GM18508 (cell line): ENCODE measurements around the gene ADRA2C.

Experiments used
- ATAC-seq: cut with Tn5 transposase; IDR thresholded peaks from one replicate; pipeline ENCODE4 v1.9.1; 2021; ENCODE audit warnings: moderate number of reproducible peaks; ENCODE audit not compliant: insufficient read depth, unreplicated experiment

ADRA2C gene

DNA sequence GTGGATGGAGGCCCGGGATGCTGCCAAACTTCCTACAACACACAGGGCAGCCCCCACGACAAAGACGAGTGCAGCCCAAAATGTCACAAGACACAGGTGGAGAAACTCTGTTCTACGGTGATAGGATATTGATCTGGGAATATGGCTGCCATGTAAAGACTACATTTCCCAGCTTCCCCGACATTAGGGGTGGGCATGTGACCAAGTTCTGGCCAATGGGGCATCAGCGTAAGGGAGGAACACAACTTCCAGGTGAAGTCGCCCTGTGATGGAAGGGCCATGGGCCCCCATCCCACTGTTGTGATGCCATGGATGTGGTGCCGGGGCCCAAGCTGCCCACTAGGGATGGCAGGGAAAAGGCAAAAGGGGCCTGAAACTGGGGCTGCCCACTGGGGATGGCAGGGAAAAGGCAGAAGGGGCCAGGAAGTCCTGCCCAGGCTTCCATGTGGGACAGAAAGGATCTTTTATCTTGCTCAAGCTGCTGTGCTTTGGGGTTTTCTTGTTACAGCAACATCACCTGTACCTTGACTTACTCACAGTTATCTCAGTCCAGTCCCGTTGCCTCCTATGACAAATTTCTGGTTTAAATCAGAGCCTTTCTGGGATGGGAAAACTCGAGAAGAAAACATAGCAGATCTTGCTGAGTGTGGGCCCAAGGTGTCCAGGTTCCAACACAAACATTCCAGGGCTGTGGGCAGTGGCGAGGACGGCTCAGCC is 9.7 kb upstream of the ADRA2C start:
- no peak for ATAC-seq

- no peak for ATAC-seq
Observed at GRCh38 chr4:3759236-3759635, 6.9 kb upstream of the ADRA2C start.

DNA sequence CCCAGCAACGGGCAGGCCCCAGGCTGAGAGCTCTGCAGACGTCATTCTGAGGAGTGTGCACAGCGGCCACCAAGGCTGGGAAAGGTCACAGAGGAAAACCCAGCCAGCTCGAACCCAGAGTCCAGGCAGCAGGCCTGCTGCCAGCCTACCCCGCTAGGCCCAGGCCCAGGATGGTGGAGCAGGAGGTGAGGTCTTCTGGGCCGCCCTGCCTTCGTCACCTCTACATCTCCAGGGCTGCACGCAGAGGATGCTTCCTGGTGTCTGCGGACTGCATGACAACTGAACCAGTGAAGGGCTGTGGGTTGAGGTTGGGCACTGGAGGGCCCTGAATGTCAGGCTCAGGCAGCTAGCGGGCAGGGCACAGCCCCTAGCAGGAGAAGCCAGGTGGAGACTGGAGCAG is 5.8 kb upstream of the ADRA2C start:
- ATAC-seq, result no peak

- ATAC-seq, result no peak
Observed at GRCh38 chr4:3760841-3761240, 5.3 kb upstream of the ADRA2C start.

GRCh38 chr4:3762264-3762663 is 3.9 kb upstream of the ADRA2C start:
- ATAC-seq, result no peak

DNA sequence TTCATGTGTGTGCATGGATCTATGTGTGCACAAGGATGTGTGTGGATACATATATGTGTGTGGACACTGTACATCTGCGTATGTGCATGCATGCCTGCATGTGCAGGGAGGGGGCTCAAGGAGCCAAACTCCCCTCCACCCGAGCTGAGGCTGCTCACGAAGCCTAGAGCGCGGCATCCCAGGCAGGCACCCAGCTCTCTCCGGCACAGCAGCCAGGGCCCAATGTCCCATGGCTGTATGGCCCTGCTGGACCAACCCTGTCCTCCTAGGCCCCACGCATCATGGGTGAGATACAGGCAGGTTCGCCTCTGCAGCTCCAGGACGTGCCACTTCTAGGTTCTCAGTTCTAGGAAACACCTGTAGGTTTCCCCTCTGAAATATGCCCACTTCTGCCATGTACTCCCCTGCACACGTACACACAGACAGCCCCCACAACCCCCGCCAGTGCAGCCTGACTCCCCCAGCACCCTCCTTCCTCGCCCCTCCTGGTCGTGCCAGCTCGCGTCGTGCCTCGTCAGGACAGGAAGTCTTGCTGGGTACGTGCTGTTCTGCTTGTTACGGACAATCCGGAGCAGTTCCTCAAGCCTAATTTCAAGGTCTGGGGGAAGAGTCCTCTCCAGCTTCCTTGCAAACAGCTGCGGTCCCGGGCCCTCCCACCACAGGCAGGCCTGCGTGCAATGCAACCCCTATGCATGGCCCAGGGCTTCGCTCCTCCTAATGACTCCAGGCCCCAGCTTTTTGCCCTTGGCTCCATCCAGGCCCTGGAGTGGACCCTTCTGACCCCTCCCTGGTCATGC is 3.2 kb upstream of the ADRA2C start:
- no peak for ATAC-seq

DNA sequence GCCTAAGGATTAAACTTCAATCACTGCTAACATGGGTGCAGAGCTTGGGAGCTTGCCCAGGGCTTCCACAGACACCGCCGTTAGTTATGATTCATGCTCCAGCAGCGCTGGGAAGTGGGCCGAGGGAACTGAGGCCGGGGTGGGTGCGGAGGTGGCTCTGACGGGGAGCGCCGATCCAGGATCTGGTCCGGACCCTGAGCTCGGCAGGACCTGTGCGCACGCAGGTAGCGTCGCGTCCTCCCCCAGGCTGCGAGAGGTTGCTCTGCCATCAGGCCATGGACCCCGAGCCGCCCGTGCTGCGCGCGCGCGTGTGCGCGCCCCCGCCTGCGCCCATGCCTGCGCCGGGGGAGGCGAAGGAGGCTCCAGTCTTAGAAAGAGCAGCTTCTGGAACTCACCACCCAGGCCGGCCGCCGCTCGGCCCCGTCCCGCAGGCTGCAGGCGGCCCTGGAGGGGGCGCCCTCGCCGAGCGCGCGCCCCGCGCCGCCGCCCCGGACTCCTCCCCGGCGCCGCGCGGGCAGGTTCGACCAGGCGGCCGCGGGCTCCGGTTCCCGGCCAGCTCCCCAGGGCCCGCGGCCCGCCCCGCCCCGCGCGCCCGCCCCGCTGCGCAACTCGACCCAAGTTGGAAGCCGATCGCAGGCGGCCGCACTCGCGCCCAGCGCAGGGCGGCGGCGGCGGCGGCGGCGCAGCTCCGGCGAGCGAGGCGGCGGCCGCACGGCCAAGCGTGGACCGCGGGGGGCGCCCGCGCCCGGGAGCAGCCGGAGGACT is 732 bp upstream of the ADRA2C start:
- no peak for ATAC-seq

DNA sequence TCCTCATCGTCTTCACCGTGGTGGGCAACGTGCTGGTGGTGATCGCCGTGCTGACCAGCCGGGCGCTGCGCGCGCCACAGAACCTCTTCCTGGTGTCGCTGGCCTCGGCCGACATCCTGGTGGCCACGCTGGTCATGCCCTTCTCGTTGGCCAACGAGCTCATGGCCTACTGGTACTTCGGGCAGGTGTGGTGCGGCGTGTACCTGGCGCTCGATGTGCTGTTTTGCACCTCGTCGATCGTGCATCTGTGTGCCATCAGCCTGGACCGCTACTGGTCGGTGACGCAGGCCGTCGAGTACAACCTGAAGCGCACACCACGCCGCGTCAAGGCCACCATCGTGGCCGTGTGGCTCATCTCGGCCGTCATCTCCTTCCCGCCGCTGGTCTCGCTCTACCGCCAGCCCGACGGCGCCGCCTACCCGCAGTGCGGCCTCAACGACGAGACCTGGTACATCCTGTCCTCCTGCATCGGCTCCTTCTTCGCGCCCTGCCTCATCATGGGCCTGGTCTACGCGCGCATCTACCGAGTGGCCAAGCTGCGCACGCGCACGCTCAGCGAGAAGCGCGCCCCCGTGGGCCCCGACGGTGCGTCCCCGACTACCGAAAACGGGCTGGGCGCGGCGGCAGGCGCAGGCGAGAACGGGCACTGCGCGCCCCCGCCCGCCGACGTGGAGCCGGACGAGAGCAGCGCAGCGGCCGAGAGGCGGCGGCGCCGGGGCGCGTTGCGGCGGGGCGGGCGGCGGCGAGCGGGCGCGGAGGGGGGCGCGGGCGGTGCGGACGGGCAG is 792 bp downstream of the ADRA2C start:
- no peak for ATAC-seq

GRCh38 chr4:3767570-3768288 is 1.5 kb downstream of the ADRA2C start:
- no peak for ATAC-seq

- ATAC-seq, result no peak
Observed at GRCh38 chr4:3768842-3769641, 2.9 kb downstream of the ADRA2C start.

GRCh38 chr4:3769642-3770184 is 3.5 kb downstream of the ADRA2C start:
- ATAC-seq, result no peak

DNA sequence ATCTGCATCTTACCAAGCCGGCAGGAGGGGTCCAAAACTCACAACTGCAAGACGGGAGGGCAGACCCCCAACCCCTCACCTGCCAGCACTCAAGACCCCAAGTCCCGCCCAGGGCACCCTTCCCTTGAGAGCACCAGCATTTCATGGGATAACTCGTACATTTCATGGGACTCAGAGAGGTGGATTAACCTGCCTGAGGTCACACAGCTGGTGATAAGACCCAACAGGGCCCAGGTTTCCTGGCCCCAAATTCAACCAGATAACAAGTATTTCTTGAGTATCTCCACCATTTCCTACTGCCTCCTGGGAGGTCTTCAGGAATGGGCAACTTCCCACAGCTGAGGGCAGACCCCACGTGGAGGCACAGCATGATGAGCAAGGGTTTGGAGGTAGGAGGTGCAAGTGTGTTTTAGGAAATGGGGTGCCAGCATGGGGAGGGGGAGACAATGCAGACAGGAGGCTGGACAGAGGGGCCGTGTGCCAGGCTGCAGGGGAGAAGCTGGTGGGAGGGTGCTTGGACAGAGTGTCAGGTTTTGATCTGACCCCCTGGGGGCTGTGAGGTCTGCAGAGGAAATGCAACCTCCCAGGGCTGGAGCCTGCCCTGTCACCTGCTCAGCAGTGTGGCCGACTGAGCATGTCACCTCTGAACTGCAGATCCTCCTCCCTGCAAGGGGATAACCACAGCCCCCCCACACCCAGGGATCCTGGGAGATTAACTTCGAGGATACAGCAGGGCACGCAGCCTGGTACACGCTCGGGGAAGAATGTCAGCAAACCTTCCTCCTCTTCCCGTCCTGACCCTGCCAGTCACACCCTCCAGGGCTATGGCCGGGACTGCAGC is 4.4 kb downstream of the ADRA2C start:
- ATAC-seq, result no peak

DNA sequence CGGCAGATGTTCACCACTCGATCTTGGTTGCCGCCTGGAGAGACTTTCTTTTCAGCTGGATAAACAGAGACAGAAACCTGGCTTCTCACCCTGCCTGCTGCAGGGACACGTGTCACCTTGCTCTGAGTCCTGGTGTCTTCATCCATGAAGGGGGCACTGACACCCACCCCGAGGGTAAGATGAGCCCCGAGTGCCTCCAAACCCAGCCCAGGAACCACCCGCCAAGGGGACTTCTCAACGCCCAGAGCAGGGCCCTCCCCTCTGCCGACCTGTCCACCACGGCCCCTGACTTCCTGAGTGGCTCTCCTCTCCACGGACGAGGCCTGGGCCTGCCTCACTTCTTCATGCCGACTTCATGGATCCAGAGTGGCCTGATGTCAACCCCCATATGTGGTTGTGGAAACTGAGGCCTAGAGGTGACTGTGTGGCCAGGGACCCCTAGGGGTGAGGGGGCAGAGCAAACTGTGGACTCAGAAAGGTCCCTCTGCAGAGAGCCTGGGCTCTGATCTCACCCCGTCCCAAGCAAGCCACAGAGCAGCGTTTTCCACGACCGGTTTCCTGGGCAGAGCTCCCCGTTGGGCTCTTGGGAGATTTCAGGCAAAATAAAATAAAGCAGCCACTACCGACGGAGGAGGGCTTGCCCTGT is 5.1 kb downstream of the ADRA2C start:
- no peak for ATAC-seq

DNA sequence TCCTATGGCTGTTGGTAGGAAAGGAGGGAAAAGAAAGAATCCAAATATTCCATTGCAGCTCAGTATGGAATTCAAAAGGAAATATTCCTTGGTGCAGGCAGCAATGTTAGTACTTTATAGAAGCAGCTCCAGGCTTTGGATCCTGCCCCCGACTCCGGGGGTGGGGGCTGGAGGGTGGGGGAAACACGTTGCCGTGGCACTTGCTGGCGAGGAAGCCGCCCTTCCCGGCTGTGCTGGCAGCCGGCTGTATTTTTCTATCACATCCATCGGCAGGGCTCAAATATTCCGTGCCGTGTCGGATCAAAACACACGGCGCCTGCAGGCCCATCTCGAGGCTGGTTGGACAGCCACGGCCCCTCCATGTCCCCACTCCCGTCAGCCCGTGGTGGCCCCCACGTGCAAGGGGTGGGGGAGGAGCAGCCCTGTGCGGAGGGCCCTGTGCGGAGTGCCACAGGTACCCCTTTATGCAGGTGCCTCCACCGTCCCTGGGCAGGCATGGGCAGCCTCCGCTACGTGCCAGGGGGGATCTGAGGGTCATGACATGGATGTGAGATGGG is 5.8 kb downstream of the ADRA2C start:
- no peak for ATAC-seq

DNA sequence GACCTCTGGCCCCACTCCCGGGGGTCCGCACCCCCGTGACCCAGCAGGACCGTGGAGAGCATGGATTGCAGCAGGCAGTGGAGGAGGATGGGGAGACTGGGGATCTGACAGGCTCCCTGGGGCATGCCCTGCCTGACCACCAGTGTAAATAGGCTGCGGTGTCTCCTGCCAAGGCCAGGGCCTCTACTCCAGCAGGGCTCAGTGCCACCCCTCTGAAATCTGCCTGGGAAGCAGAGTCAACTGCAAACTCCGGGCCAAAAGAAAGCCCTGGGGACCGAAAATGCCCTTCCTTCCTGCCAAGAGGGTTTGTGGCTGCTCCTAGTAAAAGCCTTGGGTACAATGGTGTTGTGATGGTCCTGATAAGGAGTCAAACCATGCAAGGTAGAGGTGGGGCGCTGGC is 6.4 kb downstream of the ADRA2C start:
- ATAC-seq, result no peak

DNA sequence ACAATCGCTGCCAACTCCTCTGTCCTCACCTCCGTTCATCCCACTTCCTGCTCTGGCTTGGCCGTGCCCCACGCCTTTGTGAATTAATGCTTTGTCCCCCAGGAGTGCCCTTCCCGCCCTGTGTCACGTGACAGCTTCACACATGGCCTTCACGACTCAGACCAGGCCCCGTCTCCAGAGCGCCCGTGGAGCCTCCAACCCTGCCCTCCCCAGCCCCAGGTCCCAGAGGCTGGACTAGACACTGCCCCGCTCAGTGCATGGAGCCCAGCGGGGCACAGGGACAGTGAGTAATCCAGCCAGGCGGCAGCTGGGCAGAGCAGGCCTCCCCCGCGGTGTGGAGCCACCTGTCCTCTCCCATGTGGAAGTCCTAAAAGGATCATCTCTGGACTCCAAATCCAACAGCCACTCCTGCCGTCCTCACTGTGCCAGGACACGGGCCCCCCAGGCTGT is 7.4 kb downstream of the ADRA2C start:
- no peak for ATAC-seq
